ENCODE results near the gene CLSTN2.

- no peak for TF ChIP-seq POLR2A (IDR thresholded peaks at IDR 0.05; ENCODE audit: low read depth)
- no peak for TF ChIP-seq POLR2AphosphoS5 (IDR thresholded peaks at IDR 0.05)
- no peak for TF ChIP-seq CTCF (IDR thresholded peaks at IDR 0.05)
- no peak for TF ChIP-seq EP300 (IDR thresholded peaks at IDR 0.05)
Measured at GRCh38 chr3:140189267-140189666, 254.3 kb downstream of the CLSTN2 start.

Data from esophagus muscularis mucosa (tissue), 4 donors.